ENCODE measurements around the gene ARMH4. TPM values are rescaled to one million over a fixed set of nuclear protein-coding genes. Genes with fewer than 3 reads are reported as not detected.

The ARMH4 gene
- total RNA-seq, 1 donor from 2014 or later: not detected

DNA sequence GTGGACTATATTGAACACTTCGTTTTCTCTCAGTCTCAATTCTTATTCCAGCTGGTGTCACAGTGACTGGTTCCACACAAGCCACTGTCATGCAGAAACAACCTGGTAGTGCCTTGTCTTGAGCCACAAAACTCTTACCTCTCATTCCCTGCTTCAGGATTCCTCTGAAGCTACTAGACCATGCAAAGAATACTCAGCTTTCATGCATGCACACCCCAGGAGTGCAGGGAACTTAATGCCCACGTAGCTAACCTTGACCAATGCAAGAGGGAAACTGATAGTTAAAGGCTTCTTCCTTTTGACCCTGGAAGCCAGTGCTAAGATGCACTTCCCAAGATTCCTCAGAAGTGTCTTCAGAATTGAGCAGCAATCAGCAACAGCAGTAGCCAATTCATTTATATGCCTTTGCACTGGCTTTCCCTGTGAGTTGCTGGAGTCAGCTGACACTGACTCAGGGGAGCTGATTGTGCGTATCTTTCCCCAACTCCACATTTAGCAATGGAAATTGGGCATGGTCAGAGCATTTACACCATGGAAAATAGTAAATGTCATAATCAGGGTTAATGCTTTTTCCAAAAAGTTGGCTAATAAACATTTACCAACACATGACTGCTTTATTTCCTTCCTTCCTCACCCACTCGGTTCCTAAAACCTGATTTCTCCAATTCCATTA lies 172.5 kb downstream of the ARMH4 start:
- intact Hi-C loops (cut with micrococcal nuclease): no loop called here
- Mint-ChIP-seq H3K4me3 (no peak overlapping the region), H3K4me1 (no peaks in the 10 kb centered on the region), H3K36me3 (ENCODE audit: low read depth) (no peaks in the 10 kb centered on the region), H3K27ac (no peak overlapping the region), H3K27me3 (peaks cover 3% of the 10 kb centered on the region), H3K9me3 (no peaks in the 10 kb centered on the region)
- DNase-seq: no peak
- CTCF ChIA-PET: no interaction called here
- no peak for ATAC-seq (ENCODE audit: low read depth)
- POLR2A ChIA-PET: interaction anchor here (1.3 kb wide), 1 partner anchor 9 kb away, joined by 3 read pairs; no protein-coding TSS in a partner anchor
- no peak for TF ChIP-seq CTCF (IDR thresholded peaks at IDR 0.05)

GRCh38 chr14:57976701-57977100 lies 175.3 kb downstream of the ARMH4 start:
- POLR2A ChIA-PET: no interaction called here
- ATAC-seq (ENCODE audit: low read depth) (no peak), DNase-seq (no peak)
- no peaks in the 10 kb centered on the region for H3K4me1 Mint-ChIP-seq
- no peak overlapping the region for H3K4me3 Mint-ChIP-seq
- H3K36me3 Mint-ChIP-seq (ENCODE audit: low read depth): no peaks in the 10 kb centered on the region
- H3K27ac Mint-ChIP-seq: no peak overlapping the region
- CTCF ChIA-PET: no interaction called here
- no peak for TF ChIP-seq CTCF (IDR thresholded peaks at IDR 0.05)
- intact Hi-C loops (cut with micrococcal nuclease): no loop called here
- peaks cover 3% of the 10 kb centered on the region for H3K27me3 Mint-ChIP-seq
- no peaks in the 10 kb centered on the region for H3K9me3 Mint-ChIP-seq

GRCh38 chr14:57974896-57975295 lies 177.1 kb downstream of the ARMH4 start:
- Mint-ChIP-seq H3K27me3 (peaks cover 3% of the 10 kb centered on the region), H3K4me3 (no peak overlapping the region), H3K9me3 (no peaks in the 10 kb centered on the region)

GRCh38 chr14:57970594-57970993 lies 181.4 kb downstream of the ARMH4 start:
- TF ChIP-seq CTCF (IDR thresholded peaks at IDR 0.05): no peak
- ATAC-seq (ENCODE audit: low read depth): no peak
- Mint-ChIP-seq H3K4me3 (no peak overlapping the region), H3K9me3 (no peaks in the 10 kb centered on the region), H3K36me3 (ENCODE audit: low read depth) (no peaks in the 10 kb centered on the region), H3K27ac (no peak overlapping the region), H3K27me3 (peaks cover 3% of the 10 kb centered on the region), H3K4me1 (no peaks in the 10 kb centered on the region)
- POLR2A ChIA-PET: interaction anchor here (0.9 kb wide), 1 partner anchor 10 kb away, joined by 3 read pairs; no protein-coding TSS in a partner anchor
- no peak for DNase-seq
- CTCF ChIA-PET: no interaction called here
- intact Hi-C loops (cut with micrococcal nuclease): no loop called here

More at GRCh38 chr14:57974896-57975295, 177.1 kb downstream of the ARMH4 start:
- Mint-ChIP-seq H3K36me3 (ENCODE audit: low read depth) (no peaks in the 10 kb centered on the region), H3K4me1 (no peaks in the 10 kb centered on the region), H3K27ac (no peak overlapping the region)
- TF ChIP-seq CTCF (IDR thresholded peaks at IDR 0.05): no peak
- DNase-seq (no peak), ATAC-seq (ENCODE audit: low read depth) (no peak)
- intact Hi-C loops (cut with micrococcal nuclease): no loop called here
- ChIA-PET CTCF (no interaction called here), POLR2A (no interaction called here)

DNA sequence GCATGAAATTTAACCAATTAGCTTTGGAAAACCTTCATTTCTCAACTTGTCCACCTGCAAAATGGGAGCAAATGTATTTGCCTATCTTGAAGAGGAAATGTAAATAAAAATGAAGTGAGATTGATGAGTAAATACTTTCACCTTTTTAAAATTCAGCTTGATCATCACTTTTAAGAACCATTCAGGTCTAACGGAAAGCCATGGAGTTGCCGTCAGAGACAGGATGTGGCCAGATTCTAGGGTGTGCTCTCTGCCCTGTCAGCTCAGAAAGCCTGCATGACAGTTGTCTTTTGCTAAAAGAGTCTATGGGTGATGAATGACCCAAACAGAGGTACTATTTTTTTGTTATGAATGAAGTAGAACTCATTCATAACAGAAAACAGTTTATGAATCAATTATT lies 181.8 kb downstream of the ARMH4 start:
- ChIA-PET POLR2A (interaction anchor here (0.9 kb wide), 1 partner anchor 10 kb away, joined by 3 read pairs; no protein-coding TSS in a partner anchor), CTCF (no interaction called here)
- H3K27me3 Mint-ChIP-seq: peaks cover 3% of the 10 kb centered on the region
- H3K4me3 Mint-ChIP-seq: no peak overlapping the region
- DNase-seq (no peak), ATAC-seq (ENCODE audit: low read depth) (no peak)
- no peaks in the 10 kb centered on the region for H3K9me3 Mint-ChIP-seq
- no peaks in the 10 kb centered on the region for H3K36me3 Mint-ChIP-seq (ENCODE audit: low read depth)
- no peaks in the 10 kb centered on the region for H3K4me1 Mint-ChIP-seq
- intact Hi-C loops (cut with micrococcal nuclease): no loop called here
- no peak overlapping the region for H3K27ac Mint-ChIP-seq
- no peak for TF ChIP-seq CTCF (IDR thresholded peaks at IDR 0.05)
